ENCODE measurements around the gene TDRD6.

DNA sequence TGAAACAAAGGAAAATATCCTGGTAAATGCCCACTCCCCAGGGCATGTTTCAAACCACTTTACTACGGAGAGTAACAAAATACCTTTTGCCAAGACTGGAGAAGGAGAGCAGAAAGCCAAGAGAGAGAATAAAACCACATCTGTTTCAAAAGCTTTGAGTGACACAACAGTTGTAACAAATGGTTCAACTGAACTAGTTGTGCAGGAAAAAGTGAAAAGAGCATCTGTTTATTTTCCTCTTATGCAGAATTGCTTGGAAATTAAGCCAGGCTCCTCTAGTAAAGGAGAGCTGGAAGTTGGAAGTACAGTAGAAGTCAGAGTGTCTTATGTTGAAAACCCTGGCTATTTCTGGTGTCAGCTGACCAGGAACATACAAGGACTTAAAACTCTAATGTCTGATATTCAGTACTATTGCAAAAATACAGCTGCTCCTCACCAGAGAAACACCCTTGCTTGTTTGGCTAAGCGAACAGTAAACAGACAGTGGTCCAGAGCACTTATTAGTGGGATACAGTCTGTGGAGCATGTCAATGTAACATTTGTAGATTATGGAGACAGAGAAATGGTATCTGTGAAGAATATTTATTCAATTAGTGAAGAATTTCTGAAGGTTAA lies 2.6 kb downstream of the TDRD6 start:
- TF ChIP-seq, protein P1, sequence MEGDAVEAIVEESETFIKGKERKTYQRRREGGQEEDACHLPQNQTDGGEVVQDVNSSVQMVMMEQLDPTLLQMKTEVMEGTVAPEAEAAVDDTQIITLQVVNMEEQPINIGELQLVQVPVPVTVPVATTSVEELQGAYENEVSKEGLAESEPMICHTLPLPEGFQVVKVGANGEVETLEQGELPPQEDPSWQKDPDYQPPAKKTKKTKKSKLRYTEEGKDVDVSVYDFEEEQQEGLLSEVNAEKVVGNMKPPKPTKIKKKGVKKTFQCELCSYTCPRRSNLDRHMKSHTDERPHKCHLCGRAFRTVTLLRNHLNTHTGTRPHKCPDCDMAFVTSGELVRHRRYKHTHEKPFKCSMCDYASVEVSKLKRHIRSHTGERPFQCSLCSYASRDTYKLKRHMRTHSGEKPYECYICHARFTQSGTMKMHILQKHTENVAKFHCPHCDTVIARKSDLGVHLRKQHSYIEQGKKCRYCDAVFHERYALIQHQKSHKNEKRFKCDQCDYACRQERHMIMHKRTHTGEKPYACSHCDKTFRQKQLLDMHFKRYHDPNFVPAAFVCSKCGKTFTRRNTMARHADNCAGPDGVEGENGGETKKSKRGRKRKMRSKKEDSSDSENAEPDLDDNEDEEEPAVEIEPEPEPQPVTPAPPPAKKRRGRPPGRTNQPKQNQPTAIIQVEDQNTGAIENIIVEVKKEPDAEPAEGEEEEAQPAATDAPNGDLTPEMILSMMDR (IDR thresholded peaks at IDR 0.05) = no peak
- TF ChIP-seq POLR2A (IDR thresholded peaks at IDR 0.05) = no peak
